Glutamatergic neuron (in vitro differentiated cells): ENCODE measurements around the gene DENND1C. TPM values are rescaled to one million over a fixed set of nuclear protein-coding genes. Genes with fewer than 3 reads are reported as not detected.
"Not testable (repeated sequence)": the region's sequence is repeated elsewhere in the genome, so short reads cannot be mapped to it uniquely, and the experiment has no call there.

Source experiments
- DNase-seq: peaks from one replicate; pipeline ENCODE4 v3.0.0; 2022
- H3K27ac Mint-ChIP-seq: one replicate; pipeline ENCODE4 v1.8.0; 2020; ENCODE audit warnings: mild to moderate bottlenecking, mixed read lengths, inconsistent platforms; ENCODE audit not compliant: unreplicated experiment
- H3K27me3 Mint-ChIP-seq: one replicate; pipeline ENCODE4 v1.8.0; 2020; ENCODE audit warnings: mild to moderate bottlenecking, moderate library complexity, mixed read lengths, inconsistent platforms; ENCODE audit not compliant: unreplicated experiment
- H3K36me3 Mint-ChIP-seq: one replicate; pipeline ENCODE4 v1.8.0; 2020; ENCODE audit warnings: mild to moderate bottlenecking, mixed read lengths, inconsistent platforms; ENCODE audit not compliant: unreplicated experiment
- H3K4me1 Mint-ChIP-seq: one replicate; pipeline ENCODE4 v1.8.0; 2020; ENCODE audit warnings: mild to moderate bottlenecking, low read depth, mixed read lengths, inconsistent platforms; ENCODE audit not compliant: unreplicated experiment
- H3K4me3 Mint-ChIP-seq: one replicate; pipeline ENCODE4 v1.8.0; 2020; ENCODE audit warnings: mild to moderate bottlenecking, mixed read lengths, inconsistent platforms; ENCODE audit not compliant: unreplicated experiment
- H3K9me3 Mint-ChIP-seq: one replicate; pipeline ENCODE4 v1.8.0; 2020; ENCODE audit warnings: mild to moderate bottlenecking, moderate library complexity, mixed read lengths, inconsistent platforms; ENCODE audit not compliant: unreplicated experiment
- CTCF ChIP-seq: fragments of 200-600 bp; sonication (generic); IDR thresholded peaks from one replicate; pipeline ENCODE4 v1.5.0; 2021; ENCODE audit not compliant: partially characterized antibody, unreplicated experiment
- total RNA-seq: library from RNA; stranded (reverse); fragmentation: NEBNext Ultra II Directional; extraction: Animal tissue kit (Norgen Biotek cat#: 25700); gene quantifications from one replicate; pipeline ENCODE4 v1.2.1, GENCODE V29; 2021; ENCODE audit not compliant: unreplicated experiment

DENND1C gene
- total RNA-seq, 1 donor from 2014 or later, result not detected

- Mint-ChIP-seq H3K4me1 (peaks cover 4% of the 10 kb centered on the region), H3K36me3 (no peaks in the 10 kb centered on the region), H3K4me3 (no peak overlapping the region), H3K27ac (no peak overlapping the region), H3K27me3 (peaks cover 13% of the 10 kb centered on the region), H3K9me3 (peaks cover 11% of the 10 kb centered on the region)
- TF ChIP-seq CTCF, result no peak
- DNase-seq, result no peak
Measured at GRCh38 chr19:6429419-6430221, 52.0 kb downstream of the DENND1C start.

- not testable (repeated sequence) for H3K27ac Mint-ChIP-seq, H3K4me1 Mint-ChIP-seq, DNase-seq, H3K4me3 Mint-ChIP-seq, H3K36me3 Mint-ChIP-seq
- Mint-ChIP-seq H3K9me3 (peaks cover 11% of the 10 kb centered on the region), H3K27me3 (peaks cover 13% of the 10 kb centered on the region)
Measured at GRCh38 chr19:6428692-6429418, 52.7 kb downstream of the DENND1C start.

- Mint-ChIP-seq H3K27me3 (peaks cover 13% of the 10 kb centered on the region), H3K4me1 (peaks cover 15% of the 10 kb centered on the region)
Measured at GRCh38 chr19:6427131-6427530, 54.5 kb downstream of the DENND1C start.

GRCh38 chr19:6425732-6426620, 55.6 kb downstream of the DENND1C start:
- DNase-seq, result no peak
- Mint-ChIP-seq H3K27me3 (peaks cover 11% of the 10 kb centered on the region), H3K27ac (peak overlapping the region; percentile 90), H3K9me3 (peaks cover 12% of the 10 kb centered on the region), H3K4me1 (peaks cover 17% of the 10 kb centered on the region), H3K4me3 (no peak overlapping the region), H3K36me3 (no peaks in the 10 kb centered on the region)
- no peak for TF ChIP-seq CTCF

More at GRCh38 chr19:6427131-6427530, 54.5 kb downstream of the DENND1C start:
- Mint-ChIP-seq H3K27ac (no peak overlapping the region), H3K9me3 (peaks cover 13% of the 10 kb centered on the region), H3K36me3 (no peaks in the 10 kb centered on the region), H3K4me3 (no peak overlapping the region)
- no peak for TF ChIP-seq CTCF
- DNase-seq, result no peak
